GM13976 (cell line): ENCODE measurements around the gene NEU4.
A peak's percentile ranks its signal among the peaks of the same experiment; 100 is the strongest.
"Not testable (repeated sequence)": the region's sequence is repeated elsewhere in the genome, so short reads cannot be mapped to it uniquely, and the experiment has no call there.

Experiments
- DNase-seq: peaks from one replicate; pipeline ENCODE4 v3.0.0; 2012; ENCODE audit warnings: low spot score
- in situ Hi-C: fragments of 300-500 bp; cut with MboI; formaldehyde crosslinking; loops from one replicate; pipeline ENCODE4 v1.12.0; 2022; ENCODE audit warnings: low sequenced_read_pairs, mixed read lengths, inconsistent platforms; ENCODE audit not compliant: unreplicated experiment
- TF ChIP-seq, protein P1 (sequence below): IDR thresholded peaks from 2 replicates; pipeline ENCODE4 v1.5.1; 2012; ENCODE audit warnings: borderline replicate concordance, mild to moderate bottlenecking; ENCODE audit not compliant: insufficient read depth; ENCODE audit errors: extremely low read depth, missing control alignments, control extremely low read depth

The NEU4 gene

DNA sequence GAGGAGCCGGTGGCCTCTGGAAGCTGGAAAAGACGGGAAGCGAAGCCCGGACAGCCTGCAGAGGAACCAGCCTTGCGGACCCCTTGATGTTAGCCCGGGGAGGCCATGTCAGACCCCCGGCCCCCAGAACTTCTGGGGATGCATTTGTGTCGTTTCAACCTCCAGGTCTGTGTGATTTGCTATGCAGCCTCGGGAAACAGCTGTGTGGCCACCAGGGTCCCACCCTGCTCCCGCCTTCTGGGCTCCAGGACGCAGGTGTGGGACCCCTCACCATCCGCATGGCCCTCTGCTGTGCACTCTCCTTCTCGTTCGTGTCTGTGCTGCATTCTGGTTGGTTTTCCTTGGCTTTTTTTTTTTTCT is 13.3 kb downstream of the NEU4 start:
- in situ Hi-C loops, result no loop called here
- TF ChIP-seq, protein P1, sequence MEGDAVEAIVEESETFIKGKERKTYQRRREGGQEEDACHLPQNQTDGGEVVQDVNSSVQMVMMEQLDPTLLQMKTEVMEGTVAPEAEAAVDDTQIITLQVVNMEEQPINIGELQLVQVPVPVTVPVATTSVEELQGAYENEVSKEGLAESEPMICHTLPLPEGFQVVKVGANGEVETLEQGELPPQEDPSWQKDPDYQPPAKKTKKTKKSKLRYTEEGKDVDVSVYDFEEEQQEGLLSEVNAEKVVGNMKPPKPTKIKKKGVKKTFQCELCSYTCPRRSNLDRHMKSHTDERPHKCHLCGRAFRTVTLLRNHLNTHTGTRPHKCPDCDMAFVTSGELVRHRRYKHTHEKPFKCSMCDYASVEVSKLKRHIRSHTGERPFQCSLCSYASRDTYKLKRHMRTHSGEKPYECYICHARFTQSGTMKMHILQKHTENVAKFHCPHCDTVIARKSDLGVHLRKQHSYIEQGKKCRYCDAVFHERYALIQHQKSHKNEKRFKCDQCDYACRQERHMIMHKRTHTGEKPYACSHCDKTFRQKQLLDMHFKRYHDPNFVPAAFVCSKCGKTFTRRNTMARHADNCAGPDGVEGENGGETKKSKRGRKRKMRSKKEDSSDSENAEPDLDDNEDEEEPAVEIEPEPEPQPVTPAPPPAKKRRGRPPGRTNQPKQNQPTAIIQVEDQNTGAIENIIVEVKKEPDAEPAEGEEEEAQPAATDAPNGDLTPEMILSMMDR, result no peak
- peak; percentile 46 for DNase-seq

DNA sequence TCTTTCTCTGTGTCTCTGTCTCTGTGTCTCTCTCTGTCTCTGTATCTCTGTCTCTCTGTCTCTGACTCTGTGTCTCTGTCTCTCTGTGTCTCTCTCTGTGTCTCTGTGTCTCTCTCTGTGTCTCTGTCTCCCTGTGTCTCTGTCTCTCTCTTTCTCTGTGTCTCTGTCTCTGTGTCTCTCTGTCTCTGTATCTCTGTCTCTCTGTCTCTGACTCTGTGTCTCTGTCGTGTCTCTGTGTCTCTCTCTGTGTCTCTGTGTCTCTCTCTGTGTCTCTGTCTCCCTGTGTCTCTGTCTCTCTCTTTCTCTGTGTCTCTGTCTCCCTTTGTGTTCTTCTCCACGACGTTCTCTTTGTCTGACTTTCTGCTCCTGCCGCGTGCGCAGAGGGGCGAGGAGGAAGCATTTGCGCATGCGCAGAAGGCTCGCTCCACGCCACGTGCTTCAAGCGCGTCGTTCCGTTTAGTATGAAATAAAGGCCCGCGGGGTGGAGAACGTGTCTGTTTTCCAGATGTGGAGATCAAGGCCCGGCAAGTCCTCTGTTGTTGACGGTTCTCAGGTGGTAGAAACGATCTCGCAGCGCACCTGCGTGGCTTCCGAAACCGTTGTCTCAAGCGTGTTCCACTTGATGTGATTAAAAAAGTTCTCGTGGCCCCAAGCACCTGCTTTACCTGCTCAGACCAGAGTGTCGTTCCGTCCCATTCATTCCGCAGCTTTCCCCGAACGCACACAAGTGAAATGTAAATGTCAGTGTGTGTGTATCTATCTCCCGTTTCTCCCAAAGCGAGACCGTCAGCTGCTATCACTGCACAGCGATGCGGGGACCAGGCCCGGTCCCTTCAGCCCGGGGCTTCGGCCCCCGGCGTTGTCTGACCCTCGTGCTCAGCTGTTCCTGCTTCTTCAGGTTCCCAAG is 14.8 kb downstream of the NEU4 start:
- DNase-seq, result peak; percentile 27
- in situ Hi-C loops, result not testable (repeated sequence)

DNA sequence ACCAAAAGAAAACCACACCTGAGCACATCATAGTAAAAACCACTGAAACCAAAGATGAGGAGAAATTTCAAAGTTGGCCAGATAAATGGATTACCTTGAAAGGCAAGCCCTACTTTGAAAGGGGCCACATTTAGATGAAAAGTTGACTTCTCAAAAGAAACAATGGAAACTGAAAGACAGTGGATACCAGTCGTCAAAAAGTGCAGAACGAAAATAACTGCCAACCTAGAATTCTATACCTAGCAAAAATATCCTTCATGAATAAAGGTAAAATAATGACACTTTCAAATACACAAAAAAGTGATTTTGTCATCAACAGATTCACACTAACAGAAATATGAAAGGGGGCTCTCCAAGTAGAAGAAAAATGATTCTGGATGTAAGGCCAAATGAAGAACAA is 18.4 kb downstream of the NEU4 start:
- TF ChIP-seq, protein P1, result no peak
- DNase-seq, result no peak
- in situ Hi-C loops, result no loop called here

DNA sequence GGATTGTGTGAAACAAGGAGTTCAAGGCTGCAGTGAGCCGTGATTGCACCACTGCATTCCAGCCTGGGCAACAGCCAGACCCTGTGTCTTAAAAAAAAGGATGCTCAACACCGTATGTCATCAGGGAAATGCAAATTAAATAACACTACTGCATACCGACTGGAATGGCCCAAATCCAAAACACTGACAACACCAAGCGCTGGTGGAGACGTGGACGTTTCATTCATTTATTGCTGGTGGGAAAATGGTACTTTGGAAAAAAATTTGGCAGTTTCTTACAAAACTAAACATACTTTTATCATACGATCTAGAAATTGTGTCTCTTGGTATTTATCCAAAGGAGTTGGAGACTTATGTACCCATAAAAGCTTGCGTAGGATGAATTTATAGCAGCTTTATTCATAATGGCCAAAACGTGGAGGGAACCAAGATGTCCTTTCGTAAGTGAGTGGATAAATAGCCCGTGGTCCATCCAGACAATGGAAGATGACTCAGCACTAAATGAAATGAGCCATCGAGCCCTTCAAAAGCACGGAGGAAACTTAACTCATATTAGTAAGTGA is 24.2 kb downstream of the NEU4 start:
- no peak for DNase-seq
- in situ Hi-C loops, result no loop called here
- TF ChIP-seq, protein P1, result no peak

DNA sequence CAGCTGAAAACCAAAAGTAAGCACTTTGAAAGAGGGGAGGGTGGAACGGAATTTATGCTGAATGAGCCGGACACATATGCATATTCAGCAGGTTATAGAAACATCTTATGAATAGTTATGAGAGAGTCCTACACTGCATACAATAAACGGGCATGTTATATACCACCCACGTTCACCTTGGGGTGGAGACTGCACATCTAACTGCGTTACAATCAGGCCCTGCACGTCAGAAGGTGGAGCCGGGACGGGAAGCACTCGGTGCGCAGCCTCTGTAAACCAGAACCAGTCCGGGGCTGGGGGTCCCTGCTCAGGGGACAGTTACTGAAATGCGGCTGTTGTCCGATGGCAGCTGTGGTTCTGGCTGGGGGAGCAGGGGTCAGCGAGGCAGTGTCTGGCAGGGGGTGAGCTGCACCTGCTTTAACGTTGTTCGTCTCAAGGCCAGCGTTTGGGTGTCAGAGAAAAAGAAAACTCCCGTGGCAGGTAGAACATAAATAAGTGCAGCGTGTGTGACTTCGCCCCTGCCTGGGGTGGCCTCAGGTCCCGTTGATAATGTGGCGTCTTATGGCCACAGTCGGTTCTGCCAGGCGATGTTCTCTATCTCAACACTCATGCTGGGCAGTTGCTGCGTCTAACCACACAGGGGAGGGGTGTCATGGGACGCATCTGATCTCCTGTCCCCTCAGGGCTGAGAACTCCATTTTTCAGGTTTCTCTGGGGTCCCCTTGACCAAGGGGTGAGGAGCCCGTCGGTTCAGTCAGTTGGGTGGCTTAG is 24.9 kb downstream of the NEU4 start:
- DNase-seq, in situ Hi-C loops: not testable (repeated sequence)

DNA sequence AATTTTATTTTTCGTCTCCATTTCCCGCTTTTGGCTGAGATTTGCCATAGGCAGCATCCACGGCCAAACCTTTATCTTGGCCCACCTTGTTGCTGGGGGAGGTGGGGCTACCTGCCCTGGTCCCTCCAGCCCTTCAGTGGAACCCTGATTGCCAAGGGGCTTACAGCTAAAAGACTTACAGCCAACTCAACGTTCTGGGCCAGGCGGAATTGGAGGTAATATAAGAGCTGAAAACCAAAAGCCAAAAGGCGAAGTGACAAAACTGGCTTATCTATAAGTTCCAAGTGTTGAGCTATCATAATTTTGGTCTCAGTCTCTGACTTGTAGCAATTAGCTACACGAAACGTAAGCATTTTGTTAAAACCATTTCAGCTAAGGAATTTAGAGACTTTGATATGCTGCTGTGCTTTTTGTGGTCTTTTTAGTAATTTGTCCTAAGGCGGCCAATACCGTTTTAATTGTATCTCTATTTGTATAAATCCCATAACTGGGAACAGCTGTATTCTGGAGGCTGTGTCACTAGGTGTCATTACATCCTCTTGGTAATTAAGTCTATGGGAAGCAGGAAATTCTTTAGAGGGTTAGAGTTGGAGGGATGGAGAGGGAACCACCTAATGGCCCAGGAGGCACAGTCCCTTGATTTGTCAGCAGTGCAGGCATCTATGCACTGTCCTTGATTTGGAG is 25.7 kb downstream of the NEU4 start:
- DNase-seq, result no peak
- in situ Hi-C loops, result no loop called here
- TF ChIP-seq, protein P1, result no peak

DNA sequence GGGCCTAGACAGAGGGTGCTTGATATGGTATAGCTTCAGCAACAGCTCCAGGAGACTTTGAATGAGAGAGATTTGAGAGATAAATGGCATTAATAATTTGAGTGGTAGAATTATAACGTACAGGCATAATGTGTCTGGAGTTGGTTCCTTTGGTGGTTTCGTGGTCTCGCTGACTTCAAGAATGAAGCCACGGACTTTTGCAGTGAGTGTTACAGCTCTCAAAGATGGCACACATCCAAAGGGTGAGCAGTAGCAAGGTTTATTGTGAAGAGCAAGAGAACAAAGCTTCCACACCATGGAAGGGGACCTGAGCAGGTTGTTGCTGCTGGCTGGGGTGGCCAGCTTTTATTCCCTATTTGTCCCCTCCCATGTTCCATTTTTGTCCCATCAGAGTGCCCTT is 26.6 kb downstream of the NEU4 start:
- in situ Hi-C loops, result no loop called here
- no peak for DNase-seq
- TF ChIP-seq, protein P1, result no peak
